ENCODE results near the gene POLE3.
"Not testable (repeated sequence)": the region's sequence is repeated elsewhere in the genome, so short reads cannot be mapped to it uniquely, and the experiment has no call there.

POLE3 gene

GRCh38 chr9:113401027-113401792, 9.3 kb downstream of the POLE3 start, which contains the start of gene ALAD:
ALAD (minus strand) TSS chr9:113401284; CDS start chr9:113393559, 7,725 bp downstream.
- DNase-seq: peak; percentile 99

GRCh38 chr9:113399646-113400200, 10.8 kb downstream of the POLE3 start:
- no peak for DNase-seq

- no peak for DNase-seq
Measured at GRCh38 chr9:113398796-113399195, 11.7 kb downstream of the POLE3 start.

GRCh38 chr9:113397203-113397631, 13.3 kb downstream of the POLE3 start:
- DNase-seq: no peak

GRCh38 chr9:113395000-113395861, 15.2 kb downstream of the POLE3 start:
- DNase-seq: no peak

GRCh38 chr9:113393281-113393680, 17.2 kb downstream of the POLE3 start:
- no peak for DNase-seq

- DNase-seq: no peak
Measured at GRCh38 chr9:113391917-113392316, 18.6 kb downstream of the POLE3 start.

GRCh38 chr9:113390192-113390960, 20.1 kb downstream of the POLE3 start:
- no peak for DNase-seq

GRCh38 chr9:113389451-113389850, 21.0 kb downstream of the POLE3 start:
- DNase-seq: no peak

GRCh38 chr9:113388833-113389232, 21.6 kb downstream of the POLE3 start:
- DNase-seq: no peak

- no peak for DNase-seq
Measured at GRCh38 chr9:113387560-113388230, 22.8 kb downstream of the POLE3 start.

GRCh38 chr9:113386571-113387393, 23.7 kb downstream of the POLE3 start:
- no peak for DNase-seq

GRCh38 chr9:113381909-113382411, 28.5 kb downstream of the POLE3 start:
- DNase-seq: no peak

GRCh38 chr9:113381441-113381840, 29.0 kb downstream of the POLE3 start:
- not testable (repeated sequence) for DNase-seq

- DNase-seq: no peak
Measured at GRCh38 chr9:113380869-113381378, 29.6 kb downstream of the POLE3 start.

- not testable (repeated sequence) for DNase-seq
Measured at GRCh38 chr9:113379829-113380210, 30.7 kb downstream of the POLE3 start.

- DNase-seq: not testable (repeated sequence)
Measured at GRCh38 chr9:113379094-113379828, 31.2 kb downstream of the POLE3 start.

GRCh38 chr9:113376634-113377567, 33.6 kb downstream of the POLE3 start, which contains the start of gene HDHD3:
HDHD3 (minus strand) TSS chr9:113376986; CDS start chr9:113374354, 2,632 bp downstream.
- peak; percentile 69 for DNase-seq
